Right ventricle myocardium inferior (tissue), 1 donor: Measurements from ENCODE around the gene PCDHB14. TPM values are rescaled to one million over a fixed set of nuclear protein-coding genes. Genes with fewer than 3 reads are reported as not detected.
"Not testable (repeated sequence)": the region's sequence is repeated elsewhere in the genome, so short reads cannot be mapped to it uniquely, and the experiment has no call there.

Experiments
- ATAC-seq: fragments of 200-7000 bp; cut with Tn5 transposase; one replicate; pipeline ENCODE4 v1.9.1; 2020; ENCODE audit warnings: mild to moderate bottlenecking, moderate library complexity
- DNase-seq: peaks from one replicate; pipeline ENCODE4 v3.0.0; 2021; ENCODE audit errors: missing footprints
- intact Hi-C: fragments of 100-400 bp; cut with DNase I; formaldehyde crosslinking; loops from one replicate; pipeline ENCODE4 v1.11.0; 2022
- long read RNA-seq: library from polyadenylated mRNA; unstranded; transcript quantifications from one replicate; pipeline ENCODE4 v2.0.0, GENCODE V29; 2021
- total RNA-seq: library from RNA; stranded (reverse); fragmentation: NEBNext Ultra II Directional; extraction: Animal tissue kit (Norgen Biotek cat#: 25700); gene quantifications from one replicate; pipeline ENCODE4 v1.2.1, GENCODE V29; 2021
- donor health status: DM: no; HTN: yes; CAD: no; lungs with severe emphysema.

PCDHB14 gene
- 4.1 TPM for total RNA-seq
- long read RNA-seq, full-length matches to known transcripts, result 1 of 1 reads
- long read RNA-seq, partial matches to known transcripts, result 0 of 1 reads
- long read RNA-seq, other reads (novel, unspliced or antisense), result 0 of 1 reads

DNA sequence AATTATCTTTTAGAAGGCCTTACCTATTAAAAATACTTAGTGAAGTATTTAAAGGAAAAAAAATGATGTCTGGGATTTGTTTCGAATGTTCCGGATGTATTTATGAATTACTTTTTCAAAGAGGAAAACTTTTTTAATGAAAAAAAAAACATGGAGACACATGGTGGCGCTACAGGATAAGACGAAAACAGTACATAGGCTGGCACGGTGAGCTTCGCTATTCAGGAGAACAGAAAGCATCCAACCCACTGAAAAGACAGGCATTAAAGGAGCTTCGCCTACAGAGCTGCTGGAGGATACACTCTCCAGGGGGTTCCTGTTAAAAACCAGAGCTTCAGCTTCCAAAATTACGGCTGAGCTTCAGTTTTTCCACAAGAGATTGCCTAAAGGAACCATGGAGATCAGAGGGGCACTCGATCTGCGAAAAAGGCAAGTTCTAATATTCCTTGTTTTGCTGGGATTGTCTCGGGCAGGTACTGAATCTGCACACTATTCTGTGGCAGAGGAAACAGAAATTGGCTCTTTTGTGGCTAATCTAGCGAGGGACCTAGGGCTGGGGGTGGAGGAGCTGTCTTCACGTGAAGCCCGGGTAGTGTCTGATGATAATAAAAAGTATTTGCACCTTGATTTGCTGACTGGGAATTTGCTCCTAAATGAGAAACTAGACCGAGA is at the start of gene PCDHB14:
Gene PCDHB14, plus strand, starts transcription at position 232 of the 672 bp plus-strand sequence. Its CDS starts 163 bp downstream, at position 395.
- intact Hi-C loops, result no loop called here
- DNase-seq (no peak), ATAC-seq (no peak)

DNA sequence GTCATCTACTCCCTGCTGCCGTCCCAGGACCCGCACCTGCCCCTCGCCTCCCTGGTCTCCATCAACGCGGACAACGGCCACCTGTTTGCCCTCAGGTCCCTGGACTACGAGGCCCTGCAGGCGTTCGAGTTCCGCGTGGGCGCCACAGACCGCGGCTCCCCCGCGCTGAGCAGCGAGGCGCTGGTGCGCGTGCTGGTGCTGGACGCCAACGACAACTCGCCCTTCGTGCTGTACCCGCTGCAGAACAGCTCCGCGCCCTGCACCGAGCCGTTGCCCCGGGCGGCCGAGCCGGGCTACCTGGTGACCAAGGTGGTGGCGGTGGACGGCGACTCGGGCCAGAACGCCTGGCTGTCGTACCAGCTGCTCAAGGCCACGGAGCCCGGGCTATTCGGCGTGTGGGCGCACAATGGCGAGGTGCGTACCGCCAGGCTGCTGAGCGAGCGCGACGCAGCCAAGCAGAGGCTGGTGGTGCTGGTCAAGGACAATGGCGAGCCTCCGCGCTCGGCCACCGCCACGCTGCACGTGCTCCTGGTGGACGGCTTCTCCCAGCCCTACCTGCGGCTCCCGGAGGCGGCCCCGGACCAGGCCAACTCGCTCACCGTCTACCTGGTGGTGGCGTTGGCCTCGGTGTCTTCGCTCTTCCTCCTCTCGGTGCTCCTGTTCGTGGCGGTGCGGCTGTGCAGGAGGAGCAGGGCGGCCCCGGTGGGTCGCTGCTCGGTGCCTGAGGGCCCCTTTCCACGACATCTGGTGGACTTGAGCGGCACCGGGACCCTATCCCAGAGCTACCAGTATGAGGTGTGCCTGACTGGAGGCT is 48.6 kb upstream of the PCDHB14 start:
- DNase-seq, intact Hi-C loops, ATAC-seq: not testable (repeated sequence)

DNA sequence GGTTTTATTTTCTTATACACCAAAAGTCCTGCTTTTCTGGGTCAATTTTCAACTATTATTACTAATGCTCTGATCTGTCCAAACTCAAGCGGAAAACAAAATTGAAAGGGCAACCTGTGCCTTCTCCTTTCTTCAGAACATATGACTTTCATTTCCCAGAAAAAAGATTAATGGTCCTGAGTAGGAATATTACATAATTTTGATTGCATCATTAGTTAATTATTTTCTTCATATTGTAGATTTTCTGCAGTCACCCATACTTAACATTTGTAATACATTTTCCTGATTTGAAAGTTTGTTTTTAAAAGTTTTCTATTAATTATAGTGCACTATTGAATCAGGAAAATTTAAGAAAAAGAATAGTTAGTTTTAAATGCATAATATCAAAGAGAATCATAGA is 47.2 kb upstream of the PCDHB14 start:
- intact Hi-C loops, result no loop called here
- ATAC-seq (no peak), DNase-seq (no peak)

DNA sequence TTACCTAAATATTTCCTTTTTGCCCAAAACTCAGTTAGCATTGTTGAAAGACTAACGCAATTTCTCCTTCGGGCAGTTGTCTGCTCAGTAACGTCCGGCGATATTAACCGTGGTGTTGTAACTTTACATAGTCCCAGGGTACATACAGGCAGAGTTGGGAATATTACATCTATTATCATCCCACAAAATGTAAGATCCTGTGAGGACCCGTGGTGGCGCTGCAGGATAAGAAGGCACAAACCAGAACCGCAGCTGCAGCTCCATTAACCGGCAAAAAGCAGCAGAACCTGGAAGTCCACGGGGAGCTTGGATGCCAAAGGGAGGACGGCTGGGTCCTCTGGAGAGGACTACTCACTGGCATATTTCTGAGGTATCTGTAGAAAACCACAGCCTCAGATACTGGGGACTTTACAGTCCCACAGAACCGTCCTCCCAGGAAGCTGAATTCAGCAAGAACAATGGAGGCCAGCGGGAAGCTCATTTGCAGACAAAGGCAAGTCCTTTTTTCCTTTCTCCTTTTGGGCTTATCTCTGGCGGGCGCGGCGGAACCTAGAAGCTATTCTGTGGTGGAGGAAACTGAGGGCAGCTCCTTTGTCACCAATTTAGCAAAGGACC is 45.5 kb upstream of the PCDHB14 start, which contains the start of gene PCDHB8:
Gene PCDHB8, plus strand, starts transcription at position 214 of the 615 bp plus-strand sequence. Its CDS starts 245 bp downstream, at position 459.
- intact Hi-C loops, DNase-seq: not testable (repeated sequence)
- peak; percentile 73 for ATAC-seq

DNA sequence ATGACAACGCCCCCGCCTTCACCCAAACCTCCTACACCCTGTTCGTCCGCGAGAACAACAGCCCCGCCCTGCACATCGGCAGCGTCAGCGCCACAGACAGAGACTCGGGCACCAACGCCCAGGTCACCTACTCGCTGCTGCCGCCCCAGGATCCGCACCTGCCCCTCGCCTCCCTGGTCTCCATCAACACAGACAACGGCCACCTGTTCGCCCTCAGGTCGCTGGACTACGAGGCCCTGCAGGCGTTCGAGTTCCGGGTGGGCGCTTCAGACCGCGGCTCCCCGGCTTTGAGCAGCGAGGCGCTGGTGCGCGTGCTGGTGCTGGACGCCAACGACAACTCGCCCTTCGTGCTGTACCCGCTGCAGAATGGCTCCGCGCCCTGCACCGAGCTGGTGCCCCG is 43.8 kb upstream of the PCDHB14 start:
- ATAC-seq, DNase-seq, intact Hi-C loops: not testable (repeated sequence)

DNA sequence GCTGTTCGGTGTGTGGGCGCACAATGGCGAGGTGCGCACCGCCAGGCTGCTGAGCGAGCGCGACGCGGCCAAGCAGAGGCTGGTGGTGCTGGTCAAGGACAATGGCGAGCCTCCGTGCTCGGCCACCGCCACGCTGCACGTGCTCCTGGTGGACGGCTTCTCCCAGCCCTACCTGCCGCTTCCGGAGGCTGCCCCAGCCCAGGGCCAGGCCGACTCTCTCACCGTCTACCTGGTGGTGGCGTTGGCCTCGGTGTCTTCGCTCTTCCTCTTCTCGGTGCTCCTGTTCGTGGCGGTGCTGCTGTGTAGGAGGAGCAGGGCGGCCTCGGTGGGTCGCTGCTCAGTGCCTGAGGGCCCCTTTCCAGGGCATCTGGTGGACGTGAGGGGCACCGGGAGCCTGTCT is 43.3 kb upstream of the PCDHB14 start:
- DNase-seq, intact Hi-C loops, ATAC-seq: not testable (repeated sequence)

DNA sequence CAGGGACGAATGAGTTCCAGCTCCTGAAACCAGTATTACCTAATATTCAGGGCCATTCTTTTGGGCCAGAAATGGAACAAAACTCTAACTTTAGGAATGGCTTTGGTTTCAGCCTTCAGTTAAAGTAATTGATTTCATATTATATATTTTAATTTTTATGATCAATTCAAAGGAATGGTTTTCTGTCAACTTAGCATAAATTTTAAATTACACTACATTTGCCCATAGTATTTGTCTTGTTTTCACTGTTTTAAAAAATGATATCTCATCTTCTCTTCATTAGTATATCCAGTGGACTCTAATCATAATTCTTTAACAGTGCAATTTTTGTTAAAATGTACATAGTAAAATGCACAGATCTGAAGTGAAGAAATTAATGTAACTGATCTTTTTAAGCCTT is 42.8 kb upstream of the PCDHB14 start:
- DNase-seq, result no peak
- intact Hi-C loops, result no loop called here
- ATAC-seq, result no peak

DNA sequence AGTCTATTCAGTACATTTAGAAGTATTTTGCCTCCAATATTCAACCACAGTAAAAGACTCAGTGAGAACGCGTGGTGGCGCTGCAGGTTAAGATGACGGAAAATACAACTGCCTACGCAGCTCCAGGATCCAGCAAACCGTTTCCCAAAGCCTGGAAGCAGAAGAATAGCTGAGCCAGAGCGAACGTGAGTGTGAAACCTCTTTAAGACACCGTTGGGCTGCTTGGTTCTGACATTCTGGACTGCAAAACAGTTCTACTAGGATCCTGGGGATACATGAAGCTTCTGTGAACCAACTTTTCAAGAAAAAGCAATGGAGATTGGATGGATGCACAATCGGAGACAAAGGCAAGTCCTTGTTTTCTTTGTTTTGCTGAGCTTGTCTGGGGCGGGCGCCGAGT is 40.9 kb upstream of the PCDHB14 start, which contains the start of gene PCDHB16:
Gene PCDHB16, plus strand, starts transcription at position 140 of the 400 bp plus-strand sequence. Its CDS starts 173 bp downstream, at position 313.
- ATAC-seq, result no peak
- intact Hi-C loops, result no loop called here
- no peak for DNase-seq

DNA sequence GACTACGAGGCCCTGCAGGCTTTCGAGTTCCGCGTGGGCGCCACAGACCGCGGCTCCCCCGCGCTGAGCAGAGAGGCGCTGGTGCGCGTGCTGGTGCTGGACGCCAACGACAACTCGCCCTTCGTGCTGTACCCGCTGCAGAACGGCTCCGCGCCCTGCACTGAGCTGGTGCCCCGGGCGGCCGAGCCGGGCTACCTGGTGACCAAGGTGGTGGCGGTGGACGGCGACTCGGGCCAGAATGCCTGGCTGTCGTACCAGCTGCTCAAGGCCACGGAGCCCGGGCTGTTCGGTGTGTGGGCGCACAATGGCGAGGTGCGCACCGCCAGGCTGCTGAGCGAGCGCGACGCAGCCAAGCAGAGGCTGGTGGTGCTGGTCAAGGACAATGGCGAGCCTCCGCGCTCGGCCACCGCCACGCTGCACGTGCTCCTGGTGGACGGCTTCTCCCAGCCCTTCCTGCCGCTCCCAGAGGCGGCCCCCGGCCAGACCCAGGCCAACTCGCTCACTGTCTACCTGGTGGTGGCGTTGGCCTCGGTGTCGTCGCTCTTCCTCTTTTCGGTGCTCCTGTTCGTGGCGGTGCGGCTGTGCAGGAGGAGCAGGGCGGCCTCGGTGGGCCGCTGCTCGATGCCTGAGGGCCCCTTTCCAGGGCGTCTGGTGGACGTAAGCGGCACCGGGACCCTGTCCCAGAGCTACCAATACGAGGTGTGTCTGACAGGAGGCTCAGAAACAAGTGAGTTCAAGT is 38.9 kb upstream of the PCDHB14 start:
- ATAC-seq, intact Hi-C loops, DNase-seq: not testable (repeated sequence)

DNA sequence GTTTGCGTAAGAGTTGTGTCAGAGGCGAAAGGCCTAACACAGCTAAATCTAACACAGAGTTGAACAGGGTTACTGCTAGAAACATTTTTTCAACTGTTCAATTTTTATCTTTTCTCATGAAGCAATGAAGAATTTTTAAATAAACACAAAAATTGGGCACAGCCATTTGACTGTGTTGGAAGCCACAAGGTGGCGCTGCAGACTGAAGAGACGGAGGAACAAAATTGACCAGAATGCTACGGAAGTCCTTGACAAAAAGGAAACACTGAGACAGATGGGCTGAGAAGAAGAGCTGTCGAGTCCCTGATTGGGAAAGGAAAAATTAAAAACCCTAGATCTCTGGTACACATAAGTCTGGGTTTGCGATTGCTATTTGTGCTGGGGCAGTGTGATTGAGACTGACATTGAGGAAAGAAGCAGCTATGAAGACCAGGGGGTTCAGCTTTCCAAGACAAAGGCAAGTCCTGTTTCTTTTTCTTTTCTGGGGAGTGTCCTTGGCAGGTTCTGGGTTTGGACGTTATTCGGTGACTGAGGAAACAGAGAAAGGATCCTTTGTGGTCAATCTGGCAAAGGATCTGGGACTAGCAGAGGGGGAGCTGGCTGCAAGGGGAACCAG is 36.1 kb upstream of the PCDHB14 start, which contains the start of gene PCDHB9:
Gene PCDHB9, plus strand, starts transcription at position 265 of the 616 bp plus-strand sequence. Its CDS starts 158 bp downstream, at position 423.
- DNase-seq (no peak), ATAC-seq (no peak)
- intact Hi-C loops, result no loop called here

DNA sequence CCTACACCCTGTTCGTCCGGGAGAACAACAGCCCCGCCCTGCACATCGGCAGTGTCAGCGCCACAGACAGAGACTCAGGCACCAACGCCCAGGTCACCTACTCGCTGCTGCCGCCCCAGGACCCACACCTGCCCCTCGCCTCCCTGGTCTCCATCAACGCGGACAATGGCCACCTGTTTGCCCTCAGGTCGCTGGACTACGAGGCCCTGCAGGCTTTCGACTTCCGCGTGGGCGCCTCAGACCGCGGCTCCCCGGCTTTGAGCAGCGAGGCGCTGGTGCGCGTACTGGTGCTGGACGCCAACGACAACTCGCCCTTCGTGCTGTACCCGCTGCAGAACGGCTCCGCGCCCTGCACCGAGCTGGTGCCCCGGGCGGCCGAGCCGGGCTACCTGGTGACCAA is 34.5 kb upstream of the PCDHB14 start:
- ATAC-seq, DNase-seq, intact Hi-C loops: not testable (repeated sequence)

DNA sequence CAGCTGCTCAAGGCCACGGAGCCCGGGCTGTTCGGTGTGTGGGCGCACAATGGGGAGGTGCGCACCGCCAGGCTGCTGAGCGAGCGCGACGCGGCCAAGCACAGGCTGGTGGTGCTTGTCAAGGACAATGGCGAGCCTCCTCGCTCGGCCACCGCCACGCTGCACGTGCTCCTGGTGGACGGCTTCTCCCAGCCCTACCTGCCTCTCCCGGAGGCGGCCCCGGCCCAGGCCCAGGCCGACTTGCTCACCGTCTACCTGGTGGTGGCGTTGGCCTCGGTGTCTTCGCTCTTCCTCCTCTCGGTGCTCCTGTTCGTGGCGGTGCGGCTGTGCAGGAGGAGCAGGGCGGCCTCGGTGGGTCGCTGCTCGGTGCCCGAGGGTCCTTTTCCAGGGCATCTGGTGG is 34.0 kb upstream of the PCDHB14 start:
- DNase-seq, ATAC-seq, intact Hi-C loops: not testable (repeated sequence)

DNA sequence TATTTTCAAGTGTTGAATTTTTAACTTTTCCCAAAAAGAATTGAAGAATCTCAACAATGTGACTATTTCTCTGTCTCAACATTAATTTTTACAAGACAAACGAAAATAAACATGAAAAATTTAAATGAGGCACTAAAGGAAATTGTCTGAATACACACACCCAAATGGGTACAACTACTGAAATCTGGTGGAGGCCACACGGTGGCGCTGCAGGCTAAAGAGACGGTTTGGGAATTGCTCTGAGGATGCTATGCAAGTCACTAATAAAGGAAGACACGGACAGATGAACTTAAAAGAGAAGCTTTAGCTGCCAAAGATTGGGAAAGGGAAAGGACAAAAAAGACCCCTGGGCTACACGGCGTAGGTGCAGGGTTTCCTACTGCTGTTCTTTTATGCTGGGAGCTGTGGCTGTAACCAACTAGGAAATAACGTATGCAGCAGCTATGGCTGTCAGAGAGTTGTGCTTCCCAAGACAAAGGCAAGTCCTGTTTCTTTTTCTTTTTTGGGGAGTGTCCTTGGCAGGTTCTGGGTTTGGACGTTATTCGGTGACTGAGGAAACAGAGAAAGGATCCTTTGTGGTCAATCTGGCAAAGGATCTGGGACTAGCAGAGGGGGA is 30.9 kb upstream of the PCDHB14 start, which contains the start of gene PCDHB10:
Gene PCDHB10, plus strand, starts transcription at position 244 of the 616 bp plus-strand sequence. Its CDS starts 200 bp downstream, at position 444.
- no peak for ATAC-seq
- no peak for DNase-seq
- intact Hi-C loops, result no loop called here

DNA sequence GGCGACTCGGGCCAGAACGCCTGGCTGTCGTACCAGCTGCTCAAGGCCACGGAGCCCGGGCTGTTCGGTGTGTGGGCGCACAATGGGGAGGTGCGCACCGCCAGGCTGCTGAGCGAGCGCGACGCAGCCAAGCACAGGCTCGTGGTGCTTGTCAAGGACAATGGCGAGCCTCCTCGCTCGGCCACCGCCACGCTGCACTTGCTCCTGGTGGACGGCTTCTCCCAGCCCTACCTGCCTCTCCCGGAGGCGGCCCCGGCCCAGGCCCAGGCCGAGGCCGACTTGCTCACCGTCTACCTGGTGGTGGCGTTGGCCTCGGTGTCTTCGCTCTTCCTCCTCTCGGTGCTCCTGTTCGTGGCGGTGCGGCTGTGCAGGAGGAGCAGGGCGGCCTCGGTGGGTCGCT is 28.8 kb upstream of the PCDHB14 start:
- ATAC-seq, intact Hi-C loops, DNase-seq: not testable (repeated sequence)

DNA sequence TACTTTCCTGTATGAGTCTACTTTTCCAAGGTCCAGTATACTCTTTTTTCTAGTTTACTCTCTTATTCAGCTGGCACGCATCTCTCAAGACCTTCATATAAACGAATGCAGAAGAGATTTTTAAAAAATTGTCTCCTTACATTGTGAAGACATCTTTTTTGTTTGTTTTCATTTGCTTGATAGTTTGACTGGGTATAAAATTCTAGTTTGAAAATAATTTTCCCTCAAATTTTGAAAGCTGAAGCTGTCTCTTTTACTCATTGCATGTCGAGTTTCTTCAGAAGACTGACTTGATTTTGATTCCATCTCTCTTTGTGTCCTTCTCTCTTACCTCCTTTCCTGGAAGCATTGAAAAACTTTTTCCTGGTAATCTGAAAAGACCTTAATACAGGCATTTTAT is 26.8 kb upstream of the PCDHB14 start:
- ATAC-seq, result no peak
- no peak for DNase-seq
- intact Hi-C loops, result no loop called here

DNA sequence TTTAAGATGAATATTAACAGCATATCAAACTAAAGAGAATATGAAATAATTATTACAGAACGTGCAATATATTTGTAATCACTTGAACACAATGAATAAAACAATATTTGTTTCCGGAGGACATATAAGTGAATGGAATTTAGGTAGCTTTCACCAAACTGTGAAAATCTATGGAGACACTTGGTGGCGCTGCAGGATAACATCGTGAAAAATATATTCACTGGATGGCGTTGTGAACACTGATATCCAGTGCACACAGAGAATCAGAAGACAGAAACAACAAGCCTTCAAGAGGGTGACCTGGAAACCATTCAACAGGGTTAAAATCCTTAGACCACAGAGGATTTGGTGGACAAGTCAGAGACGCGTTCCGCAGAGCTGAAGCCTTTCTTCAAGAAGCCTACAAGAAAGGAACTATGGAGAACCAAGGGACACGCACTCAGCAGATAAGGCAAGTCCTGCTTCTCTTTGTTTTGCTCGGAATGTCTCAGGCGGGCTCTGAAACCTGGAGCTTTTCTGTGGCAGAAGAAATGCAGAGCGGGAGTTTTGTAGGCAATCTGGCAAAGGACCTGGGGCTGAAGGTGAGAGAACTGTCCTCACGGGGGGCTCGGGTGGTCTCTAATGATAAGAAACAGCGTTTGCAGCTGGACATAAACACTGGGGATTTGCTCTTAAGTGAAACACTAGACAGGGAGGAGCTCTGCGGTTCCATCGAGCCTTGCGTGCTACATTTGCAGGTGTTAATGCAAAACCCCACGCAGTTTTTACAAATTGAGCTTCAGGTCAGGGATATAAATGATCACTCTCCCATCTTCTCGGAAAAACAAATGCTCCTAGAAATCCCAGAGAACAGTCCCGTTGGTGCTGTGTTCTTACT is 23.5 kb upstream of the PCDHB14 start, which contains the start of gene PCDHB11:
Gene PCDHB11, plus strand, starts transcription at position 269 of the 877 bp plus-strand sequence. Its CDS starts 148 bp downstream, at position 417.
- intact Hi-C loops, result no loop called here
- DNase-seq (no peak), ATAC-seq (no peak)
